SK-N-SH (cell line): ENCODE data around the gene PNKD. TPM values are rescaled to one million over a fixed set of nuclear protein-coding genes. Genes with fewer than 3 reads are reported as not detected.
A peak's percentile ranks its signal among the peaks of the same experiment; 100 is the strongest.

Experiments
- CTCF ChIA-PET: fragments of 300-600, 350-600 bp; formaldehyde crosslinking; extraction: SDS; loops from one replicate; lab custom pipeline; 2021; lab: Yijun Ruan, JAX
- POLR2A ChIA-PET: fragments of 350-600 bp; sonication (Branson Sonifier 250); formaldehyde crosslinking; extraction: SDS; loops from one replicate; lab custom pipeline; 2020; ENCODE audit warnings: antibody characterized with exemption, inconsistent platforms; lab: Yijun Ruan, JAX
- DNase-seq: peaks from one replicate; pipeline ENCODE4 v3.0.0; 2012
- H2AFZ ChIP-seq: fragments of 200-600 bp; sonication (generic); 2 replicates; pipeline ENCODE4 v1.8.1; 2016; ENCODE audit warnings: antibody characterized with exemption, mild to moderate bottlenecking, low read depth
- H3F3A ChIP-seq: fragments of 200-600 bp; sonication (generic); replicated peaks from 2 replicates; pipeline ENCODE3; 2016; ENCODE audit warnings: antibody characterized with exemption, mild to moderate bottlenecking; ENCODE audit not compliant: insufficient read depth
- H3K27ac ChIP-seq, 2 experiments: fragments of 200-500 bp in 1 of 2; fragments of 200-600 bp in 1 of 2; sonication (Bioruptor generic) in 1 of 2; sonication (generic), shearing (Covaris generic) in 1 of 2; 2 replicates each; pipeline versions ENCODE4 v1.5.1 to v1.6.1; 2014 to 2016; ENCODE audit warnings: low read depth in 2 of 2, inconsistent platforms in 1 of 2, low read length in 1 of 2, mild to moderate bottlenecking in 1 of 2, mixed read lengths in 1 of 2
- H3K27me3 ChIP-seq: fragments of 200-600 bp; sonication (generic), shearing (Covaris generic); 2 replicates; pipeline ENCODE4 v1.6.1; 2016; ENCODE audit warnings: mixed run types; ENCODE audit not compliant: insufficient read depth
- H3K36me3 ChIP-seq, 2 experiments: fragments of 200-500 bp in 1 of 2; fragments of 200-600 bp in 1 of 2; sonication (Bioruptor generic) in 1 of 2; sonication (generic) in 1 of 2; replicated peaks in 1 of 2; 2 replicates each; pipeline versions ENCODE3 to v1.5.1; 2014 to 2016; ENCODE audit warnings: low read length in 1 of 2, mild to moderate bottlenecking in 1 of 2; ENCODE audit not compliant: insufficient read depth in 2 of 2, control insufficient read depth in 1 of 2
- H3K4me1 ChIP-seq, 2 experiments: fragments of 200-500 bp in 1 of 2; fragments of 200-600 bp in 1 of 2; sonication (Bioruptor generic) in 1 of 2; sonication (generic), shearing (Covaris generic) in 1 of 2; 2 replicates each; pipeline versions ENCODE4 v1.5.1 to v1.6.1; 2014 to 2016; ENCODE audit warnings: low read depth in 1 of 2, low read length in 1 of 2, mixed run types in 1 of 2; ENCODE audit not compliant: insufficient read depth in 2 of 2, control insufficient read depth in 1 of 2
- H3K4me2 ChIP-seq: fragments of 200-600 bp; sonication (generic), shearing (Covaris generic); 2 replicates; pipeline ENCODE4 v1.6.1; 2017; ENCODE audit warnings: mixed run types
- H3K4me3 ChIP-seq, 2 experiments: fragments of 200-500 bp in 1 of 2; fragments of 200-600 bp in 1 of 2; sonication (Bioruptor generic) in 1 of 2; sonication (generic), shearing (Covaris generic) in 1 of 2; 2 replicates each; pipeline versions ENCODE4 v1.5.1 to v1.8.1; 2014 to 2016; ENCODE audit warnings: low read depth in 2 of 2, inconsistent platforms in 1 of 2, low read length in 1 of 2, mild to moderate bottlenecking in 1 of 2, mixed read lengths in 1 of 2, moderate library complexity in 1 of 2
- H3K79me2 ChIP-seq: fragments of 200-600 bp; sonication (generic); 2 replicates; pipeline ENCODE4 v1.8.1; 2017; ENCODE audit warnings: mild to moderate bottlenecking; ENCODE audit not compliant: insufficient read depth
- H3K9ac ChIP-seq: fragments of 200-600 bp; sonication (generic); 2 replicates; pipeline ENCODE4 v1.6.1; 2017; ENCODE audit warnings: mixed run types
- H3K9me2 ChIP-seq: fragments of 200-600 bp; sonication (generic); 2 replicates; pipeline ENCODE4 v1.6.1; 2017; ENCODE audit warnings: mixed run types
- H3K9me3 ChIP-seq: fragments of 200-600 bp; sonication (generic); 2 replicates; pipeline ENCODE4 v1.6.1; 2017; ENCODE audit warnings: mixed run types, mild to moderate bottlenecking, moderate library complexity
- H4K20me1 ChIP-seq: fragments of 200-600 bp; sonication (generic); 2 replicates; pipeline ENCODE4 v1.6.1; 2017; ENCODE audit warnings: mild to moderate bottlenecking, mixed run types; ENCODE audit not compliant: insufficient read depth
- CHD2 ChIP-seq: fragments of 150-350 bp; IDR thresholded peaks from 2 replicates; pipeline ENCODE4 v1.6.1; 2018; ENCODE audit warnings: low read length; ENCODE audit not compliant: partially characterized antibody
- EP300 ChIP-seq, 2 experiments: IDR thresholded peaks; 2 replicates each; pipeline versions ENCODE4 v1.4.0 to v1.6.1; 2012; ENCODE audit warnings: borderline replicate concordance in 1 of 2, low read depth in 1 of 2, low read length in 1 of 2
- EZH2phosphoT487 ChIP-seq: fragments of 200-600 bp; sonication (generic); IDR thresholded peaks from 2 replicates; pipeline ENCODE4 v1.6.1; 2017; ENCODE audit warnings: low read depth, mixed run types, mild to moderate bottlenecking, antibody characterized with exemption, moderate library complexity, borderline replicate concordance
- GABPA ChIP-seq: IDR thresholded peaks from 2 replicates; pipeline ENCODE4 v1.4.0; 2012; ENCODE audit warnings: low read depth, mild to moderate bottlenecking
- GATA2 ChIP-seq: sonication (generic); formaldehyde crosslinking; IDR thresholded peaks from 2 replicates; pipeline ENCODE4 v1.5.0; 2020; ENCODE audit warnings: mild to moderate bottlenecking, missing genetic modification reagents
- JUND ChIP-seq: IDR thresholded peaks from 2 replicates; pipeline ENCODE4 v1.4.0; 2012
- MXI1 ChIP-seq: IDR thresholded peaks from 2 replicates; pipeline ENCODE4 v1.6.1; 2012; ENCODE audit warnings: mild to moderate bottlenecking, low read depth, low read length, improper control_type of control experiment
- NFIC ChIP-seq: IDR thresholded peaks from 2 replicates; pipeline ENCODE4 v1.4.0; 2012; ENCODE audit warnings: borderline replicate concordance
- RAD21 ChIP-seq: IDR thresholded peaks from 2 replicates; pipeline ENCODE4 v1.6.1; 2012; ENCODE audit warnings: mild to moderate bottlenecking, low read length
- RCOR1 ChIP-seq: fragments of 150-350 bp; IDR thresholded peaks from 2 replicates; pipeline ENCODE4 v1.6.1; 2017; ENCODE audit warnings: antibody characterized with exemption, low read length
- TEAD4 ChIP-seq: IDR thresholded peaks from 2 replicates; pipeline ENCODE4 v1.4.0; 2012; ENCODE audit warnings: mild to moderate bottlenecking, borderline replicate concordance; ENCODE audit not compliant: insufficient read depth
- YY1 ChIP-seq: IDR thresholded peaks from 2 replicates; pipeline ENCODE4 v1.4.0; 2012; ENCODE audit warnings: low read depth, mild to moderate bottlenecking
- WGBS: methylation state at CpG from one replicate; pipeline ENCODE4 v1.1.6; 2017; ENCODE audit warnings: low lambda C conversion rate; 5-methylcytosine and 5-hydroxymethylcytosine counted together
- polyA plus RNA-seq, 3 experiments: library from polyadenylated mRNA; depleted of rRNA; stranded (reverse); fragments of >200 nt; gene quantifications; 2 replicates each; pipeline ENCODE4 v1.2.3, GENCODE V29; 2012
- TF ChIP-seq, protein P1 (sequence below): IDR thresholded peaks from 2 replicates; pipeline ENCODE4 v1.4.0; 2012; ENCODE audit warnings: low read depth, borderline replicate concordance
- TF ChIP-seq, protein P2 (sequence below): fragments of 150-350 bp; IDR thresholded peaks from 2 replicates; pipeline ENCODE4 v1.6.1; 2017; ENCODE audit warnings: antibody characterized with exemption, low read length, low read depth, borderline replicate concordance
- TF ChIP-seq, protein P3 (sequence below): fragments of 200-600 bp; sonication (generic); IDR thresholded peaks from 2 replicates; pipeline ENCODE4 v1.6.1; 2017; ENCODE audit warnings: antibody characterized with exemption, mild to moderate bottlenecking, moderate library complexity

Gene PNKD
- polyA plus RNA-seq, 1 of the 3 experiments (the other 2 are of a cell fraction): 101 TPM

DNA sequence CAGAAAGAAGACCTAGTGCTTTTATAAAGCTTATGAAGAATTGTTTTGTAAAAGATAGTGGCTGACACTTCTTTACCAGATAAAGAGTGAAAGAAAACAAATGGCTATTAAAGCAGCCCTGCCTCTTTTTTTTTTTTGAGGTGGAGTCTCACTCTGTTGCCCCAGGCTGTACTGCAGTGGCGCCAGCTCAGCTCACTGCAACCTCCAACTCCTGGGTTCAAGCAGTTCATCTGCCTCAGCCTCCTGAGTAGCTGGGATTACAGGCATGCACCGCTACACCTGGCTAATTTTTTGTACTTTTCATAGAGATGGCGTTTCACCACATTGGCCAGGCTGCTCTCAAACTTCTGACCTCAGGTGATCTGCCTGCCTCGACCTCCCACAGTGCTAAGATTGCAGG lies 40.5 kb upstream of the PNKD start:
- Histone ChIP-seq H3K27ac (peak overlapping the region; percentile 64 to 89; a peak in 3 of 4 replicates), H3K9me3 (no peaks in the 10 kb centered on the region), H3K9me2 (no peaks in the 10 kb centered on the region), H2AFZ (no peak overlapping the region), H3K9ac (no peak overlapping the region; the same call in 1 of the 2 replicates), H3K4me3 (no peak overlapping the region), H4K20me1 (peaks cover 12% of the 10 kb centered on the region), H3K27me3 (no peaks in the 10 kb centered on the region), H3K4me2 (peak overlapping the region; percentile 38; the same call in 1 of the 2 replicates), H3F3A (peaks cover 51% of the 10 kb centered on the region), H3K36me3 (peaks cover 65 to 86% of the 10 kb centered on the region in 2 experiments), H3K4me1 (peaks cover 0 to 25% of the 10 kb centered on the region in 2 experiments), H3K79me2 (peaks cover 83% of the 10 kb centered on the region)
- 84% methylated on average over 4 of the region's 4 CpGs for WGBS
- POLR2A ChIA-PET: interaction anchor here (1.2 kb wide), 1 partner anchor 13 kb away, joined by 6 read pairs; the partner anchor contains the start of gene ARPC2
- TF ChIP-seq YY1: no peak
- TF ChIP-seq GABPA: no peak
- no peak for TF ChIP-seq GATA2
- no peak for TF ChIP-seq JUND
- TF ChIP-seq TEAD4: no peak
- no peak for TF ChIP-seq CHD2
- TF ChIP-seq RAD21: no peak
- TF ChIP-seq EZH2phosphoT487: no peak
- TF ChIP-seq MXI1: no peak
- no peak for TF ChIP-seq EP300 (IDR thresholded peaks at IDR 0.05; ENCODE audit: borderline replicate concordance in 1 of 2, low read depth in 1 of 2, low read length in 1 of 2)
- TF ChIP-seq NFIC: no peak
- TF ChIP-seq, protein P1, sequence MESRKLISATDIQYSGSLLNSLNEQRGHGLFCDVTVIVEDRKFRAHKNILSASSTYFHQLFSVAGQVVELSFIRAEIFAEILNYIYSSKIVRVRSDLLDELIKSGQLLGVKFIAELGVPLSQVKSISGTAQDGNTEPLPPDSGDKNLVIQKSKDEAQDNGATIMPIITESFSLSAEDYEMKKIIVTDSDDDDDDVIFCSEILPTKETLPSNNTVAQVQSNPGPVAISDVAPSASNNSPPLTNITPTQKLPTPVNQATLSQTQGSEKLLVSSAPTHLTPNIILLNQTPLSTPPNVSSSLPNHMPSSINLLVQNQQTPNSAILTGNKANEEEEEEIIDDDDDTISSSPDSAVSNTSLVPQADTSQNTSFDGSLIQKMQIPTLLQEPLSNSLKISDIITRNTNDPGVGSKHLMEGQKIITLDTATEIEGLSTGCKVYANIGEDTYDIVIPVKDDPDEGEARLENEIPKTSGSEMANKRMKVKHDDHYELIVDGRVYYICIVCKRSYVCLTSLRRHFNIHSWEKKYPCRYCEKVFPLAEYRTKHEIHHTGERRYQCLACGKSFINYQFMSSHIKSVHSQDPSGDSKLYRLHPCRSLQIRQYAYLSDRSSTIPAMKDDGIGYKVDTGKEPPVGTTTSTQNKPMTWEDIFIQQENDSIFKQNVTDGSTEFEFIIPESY: no peak
- TF ChIP-seq, protein P2, sequence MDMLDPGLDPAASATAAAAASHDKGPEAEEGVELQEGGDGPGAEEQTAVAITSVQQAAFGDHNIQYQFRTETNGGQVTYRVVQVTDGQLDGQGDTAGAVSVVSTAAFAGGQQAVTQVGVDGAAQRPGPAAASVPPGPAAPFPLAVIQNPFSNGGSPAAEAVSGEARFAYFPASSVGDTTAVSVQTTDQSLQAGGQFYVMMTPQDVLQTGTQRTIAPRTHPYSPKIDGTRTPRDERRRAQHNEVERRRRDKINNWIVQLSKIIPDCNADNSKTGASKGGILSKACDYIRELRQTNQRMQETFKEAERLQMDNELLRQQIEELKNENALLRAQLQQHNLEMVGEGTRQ: no peak
- no peak for TF ChIP-seq RCOR1
- CTCF ChIA-PET: interaction anchor here (0.7 kb wide), 1 partner anchor 444 kb away, joined by 3 read pairs; no protein-coding TSS in a partner anchor
- no peak for DNase-seq

DNA sequence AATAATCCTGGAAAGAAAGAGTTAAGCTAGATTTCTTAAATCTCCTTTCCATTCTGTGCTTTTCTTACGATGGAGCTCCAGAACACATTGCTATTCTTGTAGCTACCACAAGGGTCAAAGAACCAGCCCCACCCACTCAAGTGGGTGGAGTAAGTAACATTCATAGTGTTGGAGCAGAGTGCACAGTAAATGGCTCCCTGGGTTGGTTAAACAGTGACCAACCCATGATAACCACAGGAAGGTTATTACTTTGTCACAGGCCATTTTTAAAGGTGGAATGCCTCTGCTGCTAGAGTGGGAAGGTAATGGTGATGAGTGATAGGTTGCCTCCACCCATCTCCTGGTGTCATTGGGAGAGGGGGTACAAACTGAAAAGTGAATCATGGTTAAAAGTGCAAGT lies 39.4 kb upstream of the PNKD start:
- POLR2A ChIA-PET: no interaction called here
- H3K4me2 ChIP-seq: no peak overlapping the region
- H3F3A ChIP-seq: peaks cover 48% of the 10 kb centered on the region
- H3K79me2 ChIP-seq: peaks cover 83% of the 10 kb centered on the region
- CTCF ChIA-PET: interaction anchor here (1.4 to 2.3 kb wide), 2 partner anchors 10 to 24 kb away, joined by 8 to 14 read pairs; no protein-coding TSS in a partner anchor
- no peak overlapping the region for H3K9ac ChIP-seq
- no peaks in the 10 kb centered on the region for H3K9me3 ChIP-seq
- H3K27ac ChIP-seq: no peak overlapping the region; a peak in 1 of 4 replicates
- TF ChIP-seq GATA2: no peak
- TF ChIP-seq, protein P3, sequence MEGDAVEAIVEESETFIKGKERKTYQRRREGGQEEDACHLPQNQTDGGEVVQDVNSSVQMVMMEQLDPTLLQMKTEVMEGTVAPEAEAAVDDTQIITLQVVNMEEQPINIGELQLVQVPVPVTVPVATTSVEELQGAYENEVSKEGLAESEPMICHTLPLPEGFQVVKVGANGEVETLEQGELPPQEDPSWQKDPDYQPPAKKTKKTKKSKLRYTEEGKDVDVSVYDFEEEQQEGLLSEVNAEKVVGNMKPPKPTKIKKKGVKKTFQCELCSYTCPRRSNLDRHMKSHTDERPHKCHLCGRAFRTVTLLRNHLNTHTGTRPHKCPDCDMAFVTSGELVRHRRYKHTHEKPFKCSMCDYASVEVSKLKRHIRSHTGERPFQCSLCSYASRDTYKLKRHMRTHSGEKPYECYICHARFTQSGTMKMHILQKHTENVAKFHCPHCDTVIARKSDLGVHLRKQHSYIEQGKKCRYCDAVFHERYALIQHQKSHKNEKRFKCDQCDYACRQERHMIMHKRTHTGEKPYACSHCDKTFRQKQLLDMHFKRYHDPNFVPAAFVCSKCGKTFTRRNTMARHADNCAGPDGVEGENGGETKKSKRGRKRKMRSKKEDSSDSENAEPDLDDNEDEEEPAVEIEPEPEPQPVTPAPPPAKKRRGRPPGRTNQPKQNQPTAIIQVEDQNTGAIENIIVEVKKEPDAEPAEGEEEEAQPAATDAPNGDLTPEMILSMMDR: peak; percentile 32; the same call in 1 of the 2 replicates
- TF ChIP-seq, all 33 proteins: peak for 1
- Histone ChIP-seq H4K20me1 (peaks cover 2% of the 10 kb centered on the region; the same call in 1 of the 2 replicates), H3K27me3 (no peaks in the 10 kb centered on the region), H2AFZ (no peak overlapping the region), H3K36me3 (peaks cover 55 to 86% of the 10 kb centered on the region in 2 experiments), H3K4me3 (no peak overlapping the region), H3K9me2 (no peaks in the 10 kb centered on the region), H3K4me1 (peaks cover 0 to 25% of the 10 kb centered on the region in 2 experiments)
- WGBS: 60% methylated on average over 1 of the region's 1 CpG
- peak; percentile 19 for DNase-seq
